Endothelial cell (in vitro differentiated cells): Measurements from ENCODE around the gene TANGO6. TPM values are rescaled to one million over a fixed set of nuclear protein-coding genes. Genes with fewer than 3 reads are reported as not detected.

Experiments used
- DNase-seq: peaks from one replicate; pipeline ENCODE4 v3.0.0; 2021; ENCODE audit warnings: low spot score
- H3K27ac Mint-ChIP-seq: one replicate; pipeline ENCODE4 v1.8.0; 2021; ENCODE audit warnings: mixed read lengths, inconsistent platforms; ENCODE audit not compliant: unreplicated experiment
- H3K27me3 Mint-ChIP-seq: one replicate; pipeline ENCODE4 v1.8.0; 2021; ENCODE audit warnings: mild to moderate bottlenecking, moderate library complexity, mixed read lengths, inconsistent platforms; ENCODE audit not compliant: unreplicated experiment
- H3K36me3 Mint-ChIP-seq: one replicate; pipeline ENCODE4 v1.8.0; 2021; ENCODE audit warnings: mild to moderate bottlenecking, low read depth, mixed read lengths, inconsistent platforms; ENCODE audit not compliant: unreplicated experiment
- H3K4me1 Mint-ChIP-seq: one replicate; pipeline ENCODE4 v1.8.0; 2021; ENCODE audit warnings: mild to moderate bottlenecking, mixed read lengths, inconsistent platforms; ENCODE audit not compliant: unreplicated experiment
- H3K4me3 Mint-ChIP-seq: one replicate; pipeline ENCODE4 v1.8.0; 2021; ENCODE audit warnings: mild to moderate bottlenecking, mixed read lengths, inconsistent platforms; ENCODE audit not compliant: unreplicated experiment
- H3K9me3 Mint-ChIP-seq: one replicate; pipeline ENCODE4 v1.8.0; 2021; ENCODE audit warnings: mixed read lengths, inconsistent platforms; ENCODE audit not compliant: unreplicated experiment
- CTCF ChIP-seq: fragments of 200-600 bp; sonication (generic); IDR thresholded peaks from one replicate; pipeline ENCODE4 v1.5.0; 2021; ENCODE audit warnings: antibody characterized with exemption; ENCODE audit not compliant: unreplicated experiment
- total RNA-seq: library from RNA; stranded (reverse); fragmentation: NEBNext Ultra II Directional; extraction: Animal tissue kit (Norgen Biotek cat#: 25700); gene quantifications from one replicate; pipeline ENCODE4 v1.2.1, GENCODE V29; 2021; ENCODE audit not compliant: unreplicated experiment

Gene TANGO6
- total RNA-seq, 1 donor from 2014 or later: 10.4 TPM

GRCh38 chr16:68960910-68961309 is 117.6 kb downstream of the TANGO6 start:
- Mint-ChIP-seq H3K4me1 (peaks cover 4% of the 10 kb centered on the region), H3K27me3 (no peaks in the 10 kb centered on the region), H3K4me3 (no peak overlapping the region), H3K9me3 (no peaks in the 10 kb centered on the region), H3K27ac (no peak overlapping the region), H3K36me3 (peaks cover 4% of the 10 kb centered on the region)
- no peak for TF ChIP-seq CTCF
- no peak for DNase-seq

GRCh38 chr16:68961778-68962402 is 118.6 kb downstream of the TANGO6 start:
- no peak for TF ChIP-seq CTCF
- Mint-ChIP-seq H3K36me3 (peaks cover 4% of the 10 kb centered on the region), H3K4me3 (no peak overlapping the region), H3K9me3 (no peaks in the 10 kb centered on the region), H3K4me1 (peaks cover 4% of the 10 kb centered on the region), H3K27me3 (no peaks in the 10 kb centered on the region), H3K27ac (no peak overlapping the region)
- no peak for DNase-seq

GRCh38 chr16:68969338-68969737 is 126.0 kb downstream of the TANGO6 start:
- no peak for TF ChIP-seq CTCF
- peak overlapping the region; percentile 9 for H3K27ac Mint-ChIP-seq
- no peak overlapping the region for H3K4me3 Mint-ChIP-seq
- no peak for DNase-seq
- H3K9me3 Mint-ChIP-seq: no peaks in the 10 kb centered on the region
- H3K27me3 Mint-ChIP-seq: no peaks in the 10 kb centered on the region
- H3K36me3 Mint-ChIP-seq: no peaks in the 10 kb centered on the region
- peaks cover 23% of the 10 kb centered on the region for H3K4me1 Mint-ChIP-seq

- DNase-seq: no peak
- H3K4me3 Mint-ChIP-seq: no peak overlapping the region
- peaks cover 3% of the 10 kb centered on the region for H3K27me3 Mint-ChIP-seq
- no peaks in the 10 kb centered on the region for H3K36me3 Mint-ChIP-seq
- no peak for TF ChIP-seq CTCF
- H3K27ac Mint-ChIP-seq: peak overlapping the region; percentile 34
- H3K9me3 Mint-ChIP-seq: no peaks in the 10 kb centered on the region
- H3K4me1 Mint-ChIP-seq: peaks cover 23% of the 10 kb centered on the region
Measured at GRCh38 chr16:68972013-68972412, 128.7 kb downstream of the TANGO6 start.

- Mint-ChIP-seq H3K36me3 (no peaks in the 10 kb centered on the region), H3K4me1 (peaks cover 23% of the 10 kb centered on the region), H3K4me3 (peak overlapping the region; percentile 8), H3K9me3 (no peaks in the 10 kb centered on the region), H3K27me3 (peaks cover 3% of the 10 kb centered on the region), H3K27ac (peak overlapping the region; percentile 87)
- peak; percentile 48 for DNase-seq
- TF ChIP-seq CTCF: no peak
Measured at GRCh38 chr16:68972720-68973119, 129.4 kb downstream of the TANGO6 start.
